Mononuclear cell (primary cell): Measurements from ENCODE around the gene SIGLEC11. TPM values are rescaled to one million over a fixed set of nuclear protein-coding genes. Genes with fewer than 3 reads are reported as not detected.
"Not testable (repeated sequence)": the region's sequence is repeated elsewhere in the genome, so short reads cannot be mapped to it uniquely, and the experiment has no call there.

ENCODE experiments used
- H3K27me3 ChIP-seq: 2 replicates; pipeline ENCODE4 v1.6.0; 2011; ENCODE audit warnings: low read length, control low read depth; ENCODE audit not compliant: insufficient read depth
- H3K4me1 ChIP-seq: 2 replicates; pipeline ENCODE4 v1.5.1; 2011; ENCODE audit warnings: mild to moderate bottlenecking, low read length, control low read depth; ENCODE audit not compliant: insufficient read depth
- H3K4me3 ChIP-seq: 2 replicates; pipeline ENCODE4 v1.5.1; 2011; ENCODE audit warnings: mild to moderate bottlenecking, low read length, moderate library complexity
- H3K9me3 ChIP-seq: 2 replicates; pipeline ENCODE4 v1.5.1; 2011; ENCODE audit warnings: low read depth, mild to moderate bottlenecking, control low read depth, low read length
- total RNA-seq: library from RNA; depleted of rRNA; stranded (reverse); fragments of >200 nt; gene quantifications from one replicate; pipeline ENCODE4 v1.2.3, GENCODE V29; 2012

Gene SIGLEC11
- total RNA-seq, 1 donor, result 0.10 TPM

DNA sequence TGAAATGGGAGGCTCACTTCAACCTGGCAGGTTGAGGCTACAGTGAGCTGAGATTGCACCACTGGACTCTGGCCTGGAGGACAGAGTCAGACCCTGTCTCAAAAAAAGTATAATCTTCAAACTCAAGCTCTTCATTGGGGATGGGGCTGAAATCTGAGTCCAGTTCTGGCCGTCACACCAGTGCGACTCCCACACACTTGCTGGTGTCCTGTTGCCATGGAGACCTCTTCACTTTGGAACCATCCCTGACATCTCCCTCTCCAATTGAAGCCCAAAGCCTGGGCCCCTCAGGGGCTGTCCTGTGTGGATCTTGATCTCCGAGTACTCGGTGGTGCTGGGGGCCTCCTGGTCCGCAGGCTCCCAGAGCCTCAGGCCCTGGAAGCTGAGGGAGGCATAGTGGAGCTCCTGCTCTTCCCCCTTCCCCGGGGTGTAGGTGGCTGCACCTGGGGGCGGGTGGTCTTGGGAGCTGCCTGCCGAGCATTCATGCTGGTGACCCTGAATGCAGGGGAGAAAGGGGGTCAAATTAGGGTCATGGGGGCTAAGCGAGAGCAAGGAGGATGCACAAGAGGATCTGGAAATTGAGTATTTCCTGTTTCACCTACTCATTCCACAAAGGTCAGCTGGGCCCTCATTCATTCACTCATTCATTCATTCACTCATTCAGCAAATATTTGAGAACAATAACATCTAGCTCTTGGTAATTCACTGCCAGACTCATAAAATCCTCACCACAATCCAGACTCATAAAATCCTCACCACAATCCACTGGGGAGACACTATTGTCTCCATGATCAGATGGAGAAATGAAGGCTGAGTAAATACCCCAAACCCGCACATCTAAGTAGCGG, 11.0 kb downstream of the SIGLEC11 start:
- Histone ChIP-seq H3K27me3 (no peaks in the 10 kb centered on the region), H3K4me3 (no peak overlapping the region), H3K9me3 (no peaks in the 10 kb centered on the region), H3K4me1 (peaks cover 44% of the 10 kb centered on the region)

- H3K4me3 ChIP-seq, result no peak overlapping the region
- no peaks in the 10 kb centered on the region for H3K9me3 ChIP-seq
- H3K27me3 ChIP-seq, result no peaks in the 10 kb centered on the region
- H3K4me1 ChIP-seq, result peaks cover 16% of the 10 kb centered on the region
These were observed 14.6 kb downstream of the SIGLEC11 start for GRCh38 chr19:49946415-49946814.

DNA sequence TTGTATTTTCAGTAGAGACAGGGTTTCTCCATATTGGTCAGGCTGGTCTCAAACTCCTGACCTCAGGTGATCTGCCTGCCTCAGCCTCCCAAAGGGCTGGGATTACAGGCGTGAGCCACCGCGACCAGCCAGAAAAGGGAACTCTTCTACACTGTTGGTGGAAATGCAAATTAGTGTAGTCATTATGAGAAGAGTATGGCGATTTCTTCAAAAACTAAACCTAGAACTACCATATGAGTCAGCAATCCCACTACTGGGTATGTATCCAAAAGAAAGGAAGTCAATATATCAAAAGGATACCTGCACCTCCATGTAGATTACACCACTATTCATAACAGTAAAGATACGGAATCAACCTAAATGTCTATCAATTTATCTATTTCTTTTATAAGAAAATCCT, 16.4 kb downstream of the SIGLEC11 start:
- peaks cover 16% of the 10 kb centered on the region for H3K4me1 ChIP-seq
- H3K9me3 ChIP-seq, H3K4me3 ChIP-seq, H3K27me3 ChIP-seq: not testable (repeated sequence)

GRCh38 chr19:49940482-49940791, 20.5 kb downstream of the SIGLEC11 start:
- Histone ChIP-seq H3K4me3 (no peak overlapping the region), H3K27me3 (no peaks in the 10 kb centered on the region), H3K4me1 (peaks cover 24% of the 10 kb centered on the region), H3K9me3 (no peaks in the 10 kb centered on the region)

DNA sequence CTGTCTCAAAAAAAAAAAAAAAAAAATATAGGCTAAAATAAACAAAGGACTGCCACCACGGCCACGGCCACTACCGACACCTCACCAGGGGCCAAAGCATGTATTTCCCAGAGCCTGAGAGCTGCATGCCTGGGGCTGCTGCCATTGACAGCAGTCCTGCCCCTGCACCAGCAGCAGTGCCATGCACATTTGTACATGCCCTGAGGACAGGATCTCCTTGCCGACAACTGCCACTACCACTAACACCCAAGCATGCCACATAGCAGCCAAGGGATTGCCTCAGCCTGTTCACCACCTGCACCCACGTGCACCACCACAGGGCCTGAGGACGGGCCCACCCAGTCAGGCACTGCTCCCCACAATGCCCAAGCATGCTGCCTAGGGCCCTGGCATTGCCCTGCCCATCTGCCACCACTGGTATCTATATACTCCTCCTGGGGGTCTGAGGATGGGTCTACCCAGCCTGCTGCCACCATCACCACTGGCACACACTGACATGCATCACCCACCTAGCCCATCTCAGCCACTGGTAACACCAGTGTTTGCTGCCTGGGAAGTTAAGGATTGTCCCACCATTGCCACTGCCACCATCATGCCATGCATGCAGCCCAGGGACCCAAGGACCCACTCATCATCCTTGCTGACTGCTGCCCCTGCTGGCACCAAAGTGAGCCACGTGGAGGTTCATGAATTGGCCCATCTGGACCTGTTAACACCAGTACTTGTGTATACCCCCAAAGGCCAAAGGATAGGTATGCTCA, 21.1 kb downstream of the SIGLEC11 start:
- Histone ChIP-seq H3K4me3 (no peak overlapping the region), H3K4me1 (peaks cover 18% of the 10 kb centered on the region), H3K27me3 (no peaks in the 10 kb centered on the region), H3K9me3 (no peaks in the 10 kb centered on the region)

GRCh38 chr19:49938662-49939061, 22.3 kb downstream of the SIGLEC11 start:
- Histone ChIP-seq H3K4me1 (peaks cover 11% of the 10 kb centered on the region), H3K27me3 (no peaks in the 10 kb centered on the region), H3K4me3 (no peak overlapping the region), H3K9me3 (no peaks in the 10 kb centered on the region)

- no peaks in the 10 kb centered on the region for H3K9me3 ChIP-seq
- no peak overlapping the region for H3K4me3 ChIP-seq
- no peaks in the 10 kb centered on the region for H3K27me3 ChIP-seq
- peaks cover 17% of the 10 kb centered on the region for H3K4me1 ChIP-seq
These were observed 23.1 kb downstream of the SIGLEC11 start for GRCh38 chr19:49937750-49938381.

- Histone ChIP-seq H3K4me1 (peaks cover 20% of the 10 kb centered on the region), H3K4me3 (no peak overlapping the region), H3K9me3 (no peaks in the 10 kb centered on the region), H3K27me3 (no peaks in the 10 kb centered on the region)
These were observed 24.4 kb downstream of the SIGLEC11 start for GRCh38 chr19:49936549-49936948.

GRCh38 chr19:49933643-49934042, 27.3 kb downstream of the SIGLEC11 start:
- no peaks in the 10 kb centered on the region for H3K27me3 ChIP-seq
- peaks cover 31% of the 10 kb centered on the region for H3K4me1 ChIP-seq
- H3K9me3 ChIP-seq, result no peaks in the 10 kb centered on the region
- no peak overlapping the region for H3K4me3 ChIP-seq

- Histone ChIP-seq H3K27me3 (no peaks in the 10 kb centered on the region), H3K9me3 (no peaks in the 10 kb centered on the region), H3K4me1 (peaks cover 35% of the 10 kb centered on the region), H3K4me3 (no peak overlapping the region)
These were observed 28.2 kb downstream of the SIGLEC11 start for GRCh38 chr19:49932731-49933131.

DNA sequence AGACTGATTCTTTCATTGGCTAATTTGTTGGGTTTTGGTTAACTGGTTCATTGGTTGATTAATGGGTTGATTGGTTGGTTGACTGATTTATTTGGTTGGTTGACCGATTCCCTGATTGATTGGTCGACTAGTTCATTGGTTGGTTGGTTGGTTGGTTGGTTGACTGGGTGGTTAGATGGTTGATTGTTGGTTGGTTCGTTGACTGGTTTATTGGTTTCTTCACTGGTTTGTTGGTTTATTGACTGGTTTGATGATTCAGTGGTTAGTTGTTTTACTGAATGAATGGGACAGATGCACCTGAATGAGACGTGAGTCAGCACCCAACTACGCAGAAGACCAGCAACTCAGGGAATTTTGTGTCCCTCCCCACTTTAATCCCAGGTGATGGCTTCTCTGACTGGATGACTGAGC, 28.9 kb downstream of the SIGLEC11 start:
- H3K9me3 ChIP-seq, result no peaks in the 10 kb centered on the region
- H3K4me1 ChIP-seq, result peaks cover 35% of the 10 kb centered on the region
- no peak overlapping the region for H3K4me3 ChIP-seq
- H3K27me3 ChIP-seq, result no peaks in the 10 kb centered on the region

- Histone ChIP-seq H3K4me3 (no peak overlapping the region), H3K4me1 (peaks cover 41% of the 10 kb centered on the region), H3K27me3 (no peaks in the 10 kb centered on the region), H3K9me3 (no peaks in the 10 kb centered on the region)
These were observed 29.5 kb downstream of the SIGLEC11 start for GRCh38 chr19:49931293-49932040.

DNA sequence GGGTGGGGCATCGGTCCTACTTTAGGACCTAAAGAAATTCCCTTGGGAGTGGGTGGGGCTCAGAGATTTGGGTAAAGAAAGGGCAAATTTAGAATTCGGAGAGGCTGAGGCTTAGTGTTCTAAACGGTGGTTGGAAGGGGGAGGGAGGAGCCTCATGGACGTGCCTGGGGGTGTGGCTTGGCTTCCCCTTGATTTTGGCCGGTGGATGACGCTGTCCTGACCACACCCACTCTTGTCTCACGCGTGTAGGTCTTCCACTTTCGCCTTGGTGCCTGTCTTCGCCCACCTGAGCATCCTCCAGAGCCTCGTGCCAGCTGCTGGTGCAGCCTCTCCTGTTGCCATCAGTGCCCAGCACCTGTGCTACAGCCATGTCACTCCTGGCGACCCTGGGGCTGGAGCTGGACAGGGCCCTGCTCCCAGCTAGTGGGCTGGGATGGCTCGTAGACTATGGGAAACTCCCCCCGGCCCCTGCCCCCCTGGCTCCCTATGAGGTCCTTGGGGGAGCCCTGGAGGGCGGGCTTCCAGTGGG, 30.4 kb downstream of the SIGLEC11 start:
- peaks cover 48% of the 10 kb centered on the region for H3K4me1 ChIP-seq
- H3K27me3 ChIP-seq, result no peaks in the 10 kb centered on the region
- H3K9me3 ChIP-seq, result no peaks in the 10 kb centered on the region
- no peak overlapping the region for H3K4me3 ChIP-seq

GRCh38 chr19:49929611-49930482, 31.1 kb downstream of the SIGLEC11 start:
- H3K4me3 ChIP-seq, result peak overlapping the region; percentile 96
- no peaks in the 10 kb centered on the region for H3K9me3 ChIP-seq
- no peaks in the 10 kb centered on the region for H3K27me3 ChIP-seq
- peaks cover 48% of the 10 kb centered on the region for H3K4me1 ChIP-seq
